IPS-15b (cell line): ENCODE data around the gene GPATCH2L.

Experiments
- H3K27me3 ChIP-seq: one replicate; pipeline ENCODE4 v1.6.1; 2013; ENCODE audit warnings: low read length; ENCODE audit not compliant: control insufficient read depth, insufficient read depth
- H3K36me3 ChIP-seq: one replicate; pipeline ENCODE4 v1.6.1; 2013; ENCODE audit warnings: low read length; ENCODE audit not compliant: control insufficient read depth, insufficient read depth
- H3K4me1 ChIP-seq: one replicate; pipeline ENCODE4 v1.6.1; 2013; ENCODE audit warnings: mild to moderate bottlenecking, low read length; ENCODE audit not compliant: control insufficient read depth, insufficient read depth
- H3K4me3 ChIP-seq: one replicate; pipeline ENCODE4 v1.5.1; 2013; ENCODE audit warnings: low read depth, low read length
- H3K9ac ChIP-seq: one replicate; pipeline ENCODE4 v1.6.1; 2013; ENCODE audit warnings: low read depth, mild to moderate bottlenecking, low read length
- H3K9me3 ChIP-seq: one replicate; pipeline ENCODE4 v1.6.1; 2013; ENCODE audit warnings: mild to moderate bottlenecking, low read length; ENCODE audit not compliant: control insufficient read depth, insufficient read depth

Gene GPATCH2L

GRCh38 chr14:76237349-76237990, 85.7 kb downstream of the GPATCH2L start:
- H3K9ac ChIP-seq: no peak overlapping the region

GRCh38 chr14:76245097-76245496, 93.4 kb downstream of the GPATCH2L start:
- Histone ChIP-seq H3K9me3 (no peaks in the 10 kb centered on the region), H3K4me1 (no peaks in the 10 kb centered on the region), H3K9ac (no peak overlapping the region), H3K36me3 (no peaks in the 10 kb centered on the region), H3K27me3 (no peaks in the 10 kb centered on the region), H3K4me3 (no peak overlapping the region)

More at GRCh38 chr14:76237349-76237990, 85.7 kb downstream of the GPATCH2L start:
- no peaks in the 10 kb centered on the region for H3K4me1 ChIP-seq
- no peak overlapping the region for H3K4me3 ChIP-seq
- H3K27me3 ChIP-seq: no peaks in the 10 kb centered on the region
- H3K36me3 ChIP-seq: no peaks in the 10 kb centered on the region
- H3K9me3 ChIP-seq: no peaks in the 10 kb centered on the region

GRCh38 chr14:76250302-76250701, 98.6 kb downstream of the GPATCH2L start:
- H3K4me3 ChIP-seq: no peak overlapping the region
- no peaks in the 10 kb centered on the region for H3K27me3 ChIP-seq
- no peaks in the 10 kb centered on the region for H3K9me3 ChIP-seq
- no peaks in the 10 kb centered on the region for H3K36me3 ChIP-seq
- H3K9ac ChIP-seq: no peak overlapping the region
- no peaks in the 10 kb centered on the region for H3K4me1 ChIP-seq

GRCh38 chr14:76252471-76252870, 100.7 kb downstream of the GPATCH2L start:
- Histone ChIP-seq H3K36me3 (no peaks in the 10 kb centered on the region), H3K27me3 (no peaks in the 10 kb centered on the region), H3K9me3 (no peaks in the 10 kb centered on the region), H3K9ac (no peak overlapping the region), H3K4me1 (no peaks in the 10 kb centered on the region), H3K4me3 (no peak overlapping the region)

- Histone ChIP-seq H3K27me3 (no peaks in the 10 kb centered on the region), H3K9me3 (no peaks in the 10 kb centered on the region), H3K4me3 (no peak overlapping the region), H3K36me3 (no peaks in the 10 kb centered on the region), H3K9ac (no peak overlapping the region), H3K4me1 (no peaks in the 10 kb centered on the region)
Observed at GRCh38 chr14:76253111-76253510, 101.4 kb downstream of the GPATCH2L start.

- Histone ChIP-seq H3K4me1 (peaks cover 4% of the 10 kb centered on the region), H3K9me3 (no peaks in the 10 kb centered on the region), H3K9ac (no peak overlapping the region), H3K4me3 (no peak overlapping the region), H3K36me3 (no peaks in the 10 kb centered on the region), H3K27me3 (no peaks in the 10 kb centered on the region)
Observed at GRCh38 chr14:76256545-76256944, 104.8 kb downstream of the GPATCH2L start.

GRCh38 chr14:76257111-76257803, 105.5 kb downstream of the GPATCH2L start:
- Histone ChIP-seq H3K27me3 (no peaks in the 10 kb centered on the region), H3K4me3 (no peak overlapping the region), H3K4me1 (peaks cover 7% of the 10 kb centered on the region), H3K9ac (no peak overlapping the region), H3K36me3 (no peaks in the 10 kb centered on the region), H3K9me3 (no peaks in the 10 kb centered on the region)

GRCh38 chr14:76257842-76258397, 106.2 kb downstream of the GPATCH2L start:
- Histone ChIP-seq H3K9me3 (no peaks in the 10 kb centered on the region), H3K4me3 (no peak overlapping the region), H3K4me1 (peaks cover 7% of the 10 kb centered on the region), H3K36me3 (no peaks in the 10 kb centered on the region), H3K27me3 (no peaks in the 10 kb centered on the region), H3K9ac (no peak overlapping the region)

GRCh38 chr14:76259029-76259735, 107.5 kb downstream of the GPATCH2L start:
- H3K4me3 ChIP-seq: no peak overlapping the region
- H3K36me3 ChIP-seq: no peaks in the 10 kb centered on the region
- no peaks in the 10 kb centered on the region for H3K9me3 ChIP-seq
- no peaks in the 10 kb centered on the region for H3K27me3 ChIP-seq
- H3K9ac ChIP-seq: no peak overlapping the region
- H3K4me1 ChIP-seq: peaks cover 7% of the 10 kb centered on the region

GRCh38 chr14:76260749-76261148, 109.0 kb downstream of the GPATCH2L start:
- Histone ChIP-seq H3K4me3 (no peak overlapping the region), H3K9ac (no peak overlapping the region), H3K4me1 (peaks cover 7% of the 10 kb centered on the region), H3K36me3 (no peaks in the 10 kb centered on the region), H3K27me3 (no peaks in the 10 kb centered on the region), H3K9me3 (no peaks in the 10 kb centered on the region)

- Histone ChIP-seq H3K4me1 (peaks cover 7% of the 10 kb centered on the region), H3K9ac (no peak overlapping the region), H3K4me3 (no peak overlapping the region), H3K9me3 (no peaks in the 10 kb centered on the region), H3K27me3 (no peaks in the 10 kb centered on the region), H3K36me3 (no peaks in the 10 kb centered on the region)
Observed at GRCh38 chr14:76261371-76261811, 109.7 kb downstream of the GPATCH2L start.
